OCI-LY7 (cell line): ENCODE measurements around the gene EPB41.

ENCODE experiments used
- CTCF ChIP-seq: fragments of 200-600 bp; sonication (generic); conservative IDR thresholded peaks from 2 replicates; pipeline ENCODE4 v1.5.1; 2014; ENCODE audit warnings: mild to moderate bottlenecking, antibody characterized with exemption, low read length, moderate library complexity, mixed read lengths
- EZH2phosphoT487 ChIP-seq: fragments of 200-600 bp; sonication (generic); IDR thresholded peaks from 2 replicates; pipeline ENCODE4 v1.6.1; 2018; ENCODE audit warnings: low read depth, borderline replicate concordance, mild to moderate bottlenecking, mixed run types, antibody characterized with exemption, low read length, moderate library complexity, mixed read lengths

GRCh38 chr1:28900562-28900961, 13.8 kb upstream of the EPB41 start:
- no peak for TF ChIP-seq CTCF
- no peak for TF ChIP-seq EZH2phosphoT487
